Eye (tissue), 1 donor: ENCODE measurements around the gene DDR2.
"Not testable (repeated sequence)": the region's sequence is repeated elsewhere in the genome, so short reads cannot be mapped to it uniquely, and the experiment has no call there.

Experiments
- DNase-seq: peaks from one replicate; pipeline ENCODE4 v3.0.0-alpha.2; 2015

DDR2 gene

DNA sequence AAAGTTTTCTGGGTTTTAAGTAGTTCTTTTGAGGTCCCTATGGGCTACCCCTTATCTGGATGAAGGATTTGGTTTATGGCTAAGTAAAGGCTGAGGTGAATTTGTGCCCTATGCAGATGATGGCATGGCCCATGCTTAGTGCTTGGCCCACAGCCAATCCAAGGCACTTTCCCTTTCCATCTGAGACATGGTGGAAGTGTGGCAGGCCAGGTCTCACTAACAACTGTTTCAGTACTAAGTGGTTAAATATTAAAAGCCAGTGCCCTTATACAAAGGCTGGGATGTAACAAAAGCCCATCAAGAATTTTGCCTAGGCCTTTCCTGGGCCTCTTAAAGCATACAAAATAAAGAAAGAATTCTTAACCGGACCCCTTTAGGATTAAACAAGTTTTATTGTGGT lies 156.5 kb downstream of the DDR2 start:
- DNase-seq, result not testable (repeated sequence)

DNA sequence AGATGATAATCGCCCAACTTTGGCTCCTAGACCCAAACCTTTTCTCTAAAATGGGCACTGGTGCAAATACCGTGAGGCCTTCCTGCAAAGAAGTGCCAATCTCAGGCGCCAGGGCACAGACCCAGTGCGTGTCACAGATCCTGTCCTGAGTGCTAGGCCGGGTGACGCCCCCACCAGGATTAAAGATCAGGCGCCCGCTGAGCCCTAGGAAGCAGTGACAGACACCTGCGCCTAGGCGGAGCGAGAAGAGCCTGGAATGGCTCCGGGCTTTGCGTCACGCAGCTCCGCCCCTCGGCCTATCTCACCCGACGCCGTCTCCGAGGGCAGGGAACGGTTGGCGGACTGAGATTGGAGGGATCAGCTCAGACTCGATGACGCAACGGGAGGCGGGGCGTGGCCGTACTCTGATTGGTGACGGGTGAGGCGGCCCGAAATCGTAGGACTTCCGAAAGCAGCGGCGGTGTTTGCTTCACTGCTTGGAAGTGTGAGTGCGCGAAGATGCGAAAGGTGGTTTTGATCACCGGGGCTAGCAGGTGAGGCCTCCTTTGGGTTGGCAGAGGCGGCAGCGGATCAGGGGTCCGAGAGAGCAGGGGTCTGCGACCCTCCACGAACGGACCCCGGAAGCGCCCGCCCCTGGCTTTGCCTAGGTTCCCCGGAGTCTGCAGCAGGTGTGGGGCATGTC lies 158.2 kb downstream of the DDR2 start, which contains the start of gene HSD17B7:
Gene HSD17B7, plus strand, starts transcription at position 400 of the 682 bp plus-strand sequence. Its CDS starts 99 bp downstream, at position 499.
- peak; percentile 88 for DNase-seq

DNA sequence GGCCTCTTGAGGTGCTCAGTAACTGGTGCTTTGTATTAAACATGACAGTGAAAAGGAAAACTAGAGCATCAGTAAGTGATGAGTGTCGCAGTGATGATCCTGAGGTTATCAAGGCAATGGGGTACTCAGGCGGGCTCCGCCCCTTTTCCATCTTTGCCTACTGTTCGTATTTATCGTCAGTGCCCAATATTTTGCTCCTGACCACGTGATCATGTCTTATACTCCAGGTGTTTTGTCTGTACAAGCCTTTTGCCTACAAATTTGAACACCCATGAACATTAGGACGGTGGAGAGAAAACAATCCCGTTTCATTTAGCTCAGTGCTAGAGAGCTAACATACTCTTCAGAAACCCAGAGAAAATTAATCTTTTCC lies 158.7 kb downstream of the DDR2 start:
- DNase-seq, result peak; percentile 62

DNA sequence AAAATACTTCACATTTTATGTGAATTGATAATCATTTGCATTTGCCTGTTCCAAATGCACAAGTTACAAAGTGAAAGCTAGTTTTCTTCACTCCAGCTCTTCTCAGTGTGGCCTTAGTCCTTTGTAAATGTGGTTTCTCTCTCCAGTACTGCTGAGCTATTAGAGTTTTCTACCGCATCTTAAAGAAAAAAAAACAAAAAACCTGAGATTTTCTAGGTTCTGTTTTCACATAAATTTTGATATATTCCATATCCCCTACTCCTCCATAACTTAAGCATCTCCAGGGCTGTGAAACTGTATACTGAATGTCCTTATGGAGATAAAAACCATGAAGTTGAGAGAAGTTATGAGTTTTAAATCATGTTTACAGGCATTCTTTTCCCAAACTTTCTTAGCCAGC lies 162.0 kb downstream of the DDR2 start:
- DNase-seq, result not testable (repeated sequence)

DNA sequence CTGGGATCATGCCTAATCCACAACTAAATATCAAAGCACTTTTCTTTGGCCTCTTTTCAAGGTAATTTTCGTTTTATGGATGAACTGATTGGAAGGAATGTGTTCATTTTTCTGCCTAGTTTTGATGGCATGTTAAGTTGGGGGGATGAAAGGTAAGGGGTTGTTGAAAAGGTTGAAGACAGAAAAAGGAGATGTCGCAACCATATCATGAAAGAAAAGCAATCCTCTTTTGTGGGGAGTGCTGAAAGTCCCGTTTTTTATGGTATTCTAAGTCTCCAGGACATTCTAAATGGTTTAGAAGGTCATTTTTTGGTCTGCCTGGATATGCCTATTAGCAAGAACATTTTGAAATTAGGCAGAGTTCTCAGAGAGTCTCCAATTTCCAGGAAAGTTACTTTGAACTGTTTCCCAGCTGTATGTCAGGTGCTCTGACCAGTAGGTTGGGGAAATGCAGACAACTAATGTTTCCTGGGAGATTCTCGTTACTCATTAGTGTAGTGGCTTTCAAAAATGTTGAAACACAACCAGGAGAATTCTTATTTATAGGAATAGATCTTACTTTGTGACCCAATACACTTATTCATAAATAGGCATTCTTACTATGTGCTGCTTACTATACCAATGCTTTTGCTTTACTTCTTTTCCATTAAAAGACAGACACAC lies 164.5 kb downstream of the DDR2 start:
- DNase-seq, result not testable (repeated sequence)

DNA sequence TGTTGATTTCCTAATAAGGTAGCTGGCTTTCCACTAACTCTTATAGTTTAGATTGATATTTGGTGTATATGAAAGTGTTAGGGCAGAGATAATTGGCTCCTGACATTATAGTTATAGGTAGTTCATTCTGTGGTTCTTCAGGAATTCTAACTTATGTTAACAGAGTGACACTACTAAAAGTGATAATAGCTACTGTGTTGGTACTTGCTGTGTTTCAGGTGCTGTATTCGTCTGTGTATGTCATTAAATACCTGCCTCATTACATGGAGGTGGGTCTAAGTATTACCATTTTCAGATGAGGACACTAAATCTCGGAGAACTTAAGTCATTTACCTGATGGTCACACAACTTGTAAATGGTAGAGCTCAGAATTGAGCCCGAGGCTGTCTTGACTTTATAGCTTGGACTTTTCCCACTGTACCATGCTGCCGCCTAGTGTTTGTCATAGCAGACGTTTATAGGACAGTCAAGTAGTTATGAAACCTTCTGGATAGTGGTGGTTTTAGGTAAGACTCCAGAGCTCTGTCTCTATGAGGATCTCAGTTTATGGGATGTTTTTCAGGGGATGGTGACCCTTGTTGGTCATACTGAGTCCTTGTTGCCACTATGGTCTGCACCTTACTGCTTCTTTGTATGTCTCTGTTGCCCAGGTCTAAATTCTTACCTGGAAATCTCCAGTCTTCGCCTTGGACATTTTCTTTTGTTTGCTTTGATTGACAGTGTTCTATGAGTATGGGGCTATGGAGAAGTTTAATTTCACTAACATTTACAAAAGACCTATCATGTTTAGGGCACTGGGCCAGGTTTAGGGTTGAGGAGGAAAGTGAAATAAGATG lies 167.9 kb downstream of the DDR2 start:
- peak; percentile 81 for DNase-seq

DNA sequence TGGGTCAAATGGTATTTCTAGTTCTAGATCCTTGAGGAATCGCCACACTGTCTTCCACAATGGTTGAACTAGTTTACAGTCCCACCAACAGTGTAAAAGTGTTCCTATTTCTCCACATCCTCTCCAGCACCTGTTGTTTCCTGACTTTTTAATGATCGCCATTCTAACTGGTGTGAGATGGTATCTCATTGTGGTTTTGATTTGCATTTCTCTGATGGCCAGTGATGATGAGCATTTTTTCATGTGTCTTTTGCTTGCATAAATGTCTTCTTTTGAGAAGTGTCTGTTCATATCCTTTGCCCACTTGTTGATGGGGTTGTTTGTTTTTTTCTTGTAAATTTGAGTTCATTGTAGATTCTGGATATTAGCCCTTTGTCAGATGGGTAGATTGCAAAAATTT lies 175.2 kb downstream of the DDR2 start:
- not testable (repeated sequence) for DNase-seq

DNA sequence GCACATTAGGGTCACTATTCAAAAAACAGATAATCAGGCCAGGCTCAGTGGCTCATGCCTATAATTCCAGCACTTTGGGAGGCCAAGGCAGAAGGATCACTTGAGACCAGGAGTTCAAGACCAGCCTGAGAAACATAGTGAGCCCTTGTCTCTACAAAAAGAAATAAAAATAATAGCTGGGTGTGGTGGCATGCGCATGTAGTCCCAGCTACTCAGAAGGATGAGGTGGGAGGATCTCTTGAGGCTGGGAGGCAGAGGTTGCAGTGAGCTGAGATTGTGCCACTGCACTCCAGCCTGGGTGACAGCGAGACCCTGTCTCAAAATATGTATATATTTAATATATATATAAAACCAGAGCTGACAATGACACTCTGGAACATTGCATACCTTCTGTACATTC lies 180.1 kb downstream of the DDR2 start:
- not testable (repeated sequence) for DNase-seq

DNA sequence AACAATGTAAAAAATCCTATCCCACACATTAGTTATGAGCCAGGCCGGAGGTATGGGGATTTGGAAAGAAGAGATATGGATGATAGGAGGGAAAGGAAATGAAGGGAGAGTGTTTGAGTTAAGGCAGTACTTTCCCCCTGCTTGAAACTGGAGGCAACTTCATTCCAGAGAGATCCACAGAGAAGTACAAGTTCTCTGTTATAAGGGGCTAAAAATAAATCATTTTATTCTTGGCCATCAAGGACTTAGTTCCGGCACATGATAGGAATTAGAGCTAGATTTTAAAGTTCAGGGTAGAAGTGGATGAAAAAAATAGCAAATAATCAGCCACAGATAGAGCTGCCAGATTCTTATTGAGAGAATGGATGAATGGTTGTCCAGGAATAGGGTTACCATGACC lies 185.9 kb downstream of the DDR2 start:
- not testable (repeated sequence) for DNase-seq

DNA sequence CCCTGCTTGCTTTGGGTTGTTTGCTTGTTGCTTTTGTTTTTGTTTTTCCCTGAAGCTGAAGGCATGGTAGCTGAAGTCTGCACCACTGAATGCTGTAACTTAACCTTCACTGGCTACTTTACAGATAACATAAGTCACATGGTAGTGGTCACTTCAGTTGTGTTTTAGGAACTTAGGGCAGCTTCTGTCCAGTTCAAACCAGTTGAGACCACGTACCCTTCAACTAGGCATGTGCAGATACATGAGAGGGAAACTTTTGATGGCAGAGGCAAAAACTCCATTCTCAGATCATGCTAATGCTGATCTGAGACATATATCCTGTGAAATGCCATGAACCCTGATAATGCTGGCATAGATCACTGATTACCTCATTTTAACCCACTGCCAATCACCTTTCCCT lies 186.4 kb downstream of the DDR2 start:
- not testable (repeated sequence) for DNase-seq

DNA sequence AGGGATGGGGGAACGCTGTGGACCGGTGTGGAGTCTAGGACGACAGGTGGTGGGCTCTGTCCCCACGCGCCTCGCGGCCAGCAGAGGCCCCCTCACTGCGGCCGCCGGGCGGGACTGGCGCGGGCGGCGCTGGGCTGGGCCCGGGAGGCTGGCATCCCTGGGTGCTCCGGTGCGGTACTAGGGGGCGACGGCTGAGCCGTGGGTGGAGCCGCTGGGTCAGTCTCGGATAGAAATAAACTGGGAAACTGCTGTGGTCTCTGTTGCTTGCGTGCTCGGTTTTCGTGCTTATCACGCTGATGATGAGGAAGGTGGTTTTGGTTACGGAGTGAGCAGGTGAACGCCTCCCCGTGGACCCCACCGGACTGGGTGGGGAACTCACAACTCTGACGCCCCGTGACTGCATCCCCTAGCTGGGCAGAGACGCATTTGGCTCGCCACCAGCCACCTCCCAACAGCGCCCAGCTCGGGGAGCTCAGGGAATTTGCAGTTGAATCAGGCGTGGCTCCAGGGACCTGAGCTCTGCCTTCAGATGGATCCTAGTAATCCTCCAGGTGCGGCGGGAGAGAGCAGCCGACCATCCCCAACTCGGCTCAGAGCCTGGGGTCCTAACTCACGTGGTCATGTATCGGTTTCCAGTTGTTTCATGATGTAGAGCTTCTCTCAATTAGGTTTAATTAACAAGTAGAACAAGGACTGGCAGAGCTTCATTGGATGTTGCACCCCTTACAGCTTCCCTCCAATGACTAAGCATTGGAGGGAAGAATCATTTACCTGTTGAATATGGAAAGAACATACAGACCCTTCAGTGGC lies 190.3 kb downstream of the DDR2 start:
- peak; percentile 49 for DNase-seq

DNA sequence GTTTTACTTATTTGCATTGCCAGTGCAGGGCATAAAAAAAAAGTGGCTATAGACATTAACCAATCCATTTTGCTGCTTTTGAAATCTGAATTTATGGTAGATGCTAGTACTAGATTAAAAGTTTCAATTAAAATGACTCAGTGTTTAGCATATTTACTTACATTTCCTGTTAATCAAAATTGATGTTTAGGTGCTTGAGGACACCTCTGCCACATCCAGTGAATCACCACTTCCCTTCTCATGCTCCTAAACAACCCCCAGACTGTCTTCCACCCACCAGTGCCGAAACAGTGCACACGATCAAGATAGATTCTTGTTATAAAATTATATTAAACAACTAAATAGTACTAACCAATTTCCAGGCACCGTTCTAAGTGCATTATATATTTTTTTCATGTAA lies 191.0 kb downstream of the DDR2 start:
- DNase-seq, result no peak

DNA sequence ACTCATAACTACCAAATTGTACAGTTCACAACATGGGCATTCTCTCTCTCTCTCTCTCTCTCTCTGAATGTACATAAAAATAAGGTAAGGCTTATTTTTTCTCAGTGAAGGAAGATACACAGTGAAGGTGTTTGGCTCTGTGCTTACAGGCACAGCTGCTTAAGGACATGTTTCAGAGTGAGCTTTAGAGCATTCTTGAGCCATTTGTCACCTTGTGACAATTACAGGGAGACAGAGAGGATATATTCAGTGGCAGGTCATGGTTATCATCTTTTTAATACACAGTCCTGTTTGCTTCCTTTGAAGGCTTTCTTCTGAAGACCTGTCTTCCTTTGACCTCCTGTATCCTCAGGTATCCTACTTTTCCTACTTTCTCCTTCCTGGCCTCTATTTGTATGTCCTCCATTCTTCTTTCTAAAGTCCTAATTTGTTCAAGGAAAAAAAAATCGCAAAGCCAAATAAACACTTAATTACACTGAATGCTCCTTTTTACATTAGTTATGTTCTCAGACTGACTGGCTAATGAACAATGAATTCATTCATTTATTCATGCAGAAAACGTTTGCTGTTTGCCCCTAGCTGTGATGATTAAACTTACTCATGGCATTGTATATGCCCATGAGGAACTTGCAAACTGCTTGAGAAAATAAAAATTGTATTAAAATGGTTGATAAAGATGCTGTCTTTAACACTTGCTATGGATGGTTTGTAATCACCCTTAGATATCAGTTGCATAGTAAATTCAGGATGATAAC lies 191.7 kb downstream of the DDR2 start:
- DNase-seq, result no peak

DNA sequence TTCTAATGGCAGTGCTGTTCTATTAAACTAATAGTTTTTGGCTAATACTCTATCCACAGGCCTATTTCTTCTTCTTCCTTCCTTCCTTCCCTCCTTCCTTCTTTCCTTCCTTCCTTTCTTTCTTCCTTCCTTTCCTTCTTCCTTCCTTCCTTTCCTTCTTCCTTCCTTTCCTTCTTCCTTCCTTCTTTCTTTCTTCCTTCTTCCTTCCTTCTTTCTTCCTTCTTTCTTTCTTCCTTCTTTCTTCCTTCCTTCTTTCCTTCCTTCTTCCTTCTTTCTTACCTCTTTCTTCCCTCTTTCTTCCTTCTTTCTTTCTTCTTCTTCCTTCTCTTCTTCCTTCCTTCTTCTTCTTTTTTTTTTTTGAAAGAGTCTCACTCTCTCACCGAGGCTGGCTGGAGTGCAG lies 197.0 kb downstream of the DDR2 start:
- no peak for DNase-seq

DNA sequence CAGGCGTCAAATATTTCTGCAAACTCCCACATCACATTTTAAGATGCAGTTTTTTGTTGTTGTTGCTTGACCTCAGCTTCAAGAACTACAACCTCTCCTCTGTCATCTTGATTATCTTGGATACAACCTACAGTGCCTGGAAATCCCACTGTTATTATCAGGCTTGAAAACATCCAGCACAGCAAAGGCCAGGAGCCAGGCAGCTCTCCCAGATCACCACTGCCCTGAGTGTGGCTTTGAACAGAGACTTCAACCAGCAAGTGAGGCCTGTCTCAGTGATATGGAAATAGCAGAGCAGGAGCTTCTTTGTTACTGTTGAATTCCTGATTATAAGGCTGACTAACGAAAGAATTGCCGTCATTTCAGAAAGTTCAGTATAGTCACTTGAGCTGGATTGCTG lies 200.2 kb downstream of the DDR2 start:
- no peak for DNase-seq

DNA sequence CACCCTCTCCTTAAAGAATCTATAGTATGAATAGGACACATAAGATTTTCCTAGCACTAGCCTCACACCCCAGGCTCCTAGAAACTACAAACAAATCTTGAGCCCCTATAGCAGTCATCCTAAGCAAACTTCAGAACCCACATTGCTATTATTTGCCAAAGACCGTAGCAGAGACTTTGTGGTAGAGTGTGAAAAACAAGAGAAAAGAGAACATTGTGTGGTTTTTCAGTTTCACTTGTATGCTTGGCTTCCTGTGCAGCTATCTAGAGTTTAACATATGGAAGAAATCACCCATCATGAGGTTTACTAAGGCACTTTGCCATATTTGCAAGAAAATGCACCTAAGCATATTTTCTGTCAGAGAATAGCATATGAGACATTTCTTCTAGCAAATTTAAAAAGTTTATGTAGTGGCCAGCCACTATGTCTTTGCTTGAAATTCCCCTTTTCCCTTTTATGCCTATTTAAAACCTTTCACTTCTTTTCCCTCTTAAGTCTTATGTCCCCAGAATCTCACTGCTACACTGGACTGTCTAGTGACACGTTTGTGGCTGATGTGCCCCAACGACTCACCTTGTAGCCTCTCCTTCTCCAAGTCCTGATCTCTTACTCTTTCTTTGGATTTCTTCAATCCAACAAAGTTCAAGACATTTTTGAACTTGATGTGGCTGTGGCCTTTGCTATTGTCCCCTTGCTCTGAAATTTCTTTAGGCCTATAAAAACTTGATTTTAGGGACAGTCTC lies 203.1 kb downstream of the DDR2 start:
- DNase-seq, result no peak
